ENCODE data around the gene PAOX.

GRCh38 chr10:133343558-133343957 lies 35.5 kb upstream of the PAOX start:
- TF ChIP-seq TEAD4 (IDR thresholded peaks at IDR 0.05), result no peak
- TF ChIP-seq TAF1 (IDR thresholded peaks at IDR 0.05; ENCODE audit: low read depth), result no peak
- no peak for TF ChIP-seq EP300 (IDR thresholded peaks at IDR 0.05; ENCODE audit: borderline replicate concordance)
- no peak for TF ChIP-seq EGR1 (IDR thresholded peaks at IDR 0.05)
- no peak for TF ChIP-seq NFIC (IDR thresholded peaks at IDR 0.05)
- TF ChIP-seq CREB1 (IDR thresholded peaks at IDR 0.05; ENCODE audit: low read depth), result no peak
- TF ChIP-seq, protein P1, sequence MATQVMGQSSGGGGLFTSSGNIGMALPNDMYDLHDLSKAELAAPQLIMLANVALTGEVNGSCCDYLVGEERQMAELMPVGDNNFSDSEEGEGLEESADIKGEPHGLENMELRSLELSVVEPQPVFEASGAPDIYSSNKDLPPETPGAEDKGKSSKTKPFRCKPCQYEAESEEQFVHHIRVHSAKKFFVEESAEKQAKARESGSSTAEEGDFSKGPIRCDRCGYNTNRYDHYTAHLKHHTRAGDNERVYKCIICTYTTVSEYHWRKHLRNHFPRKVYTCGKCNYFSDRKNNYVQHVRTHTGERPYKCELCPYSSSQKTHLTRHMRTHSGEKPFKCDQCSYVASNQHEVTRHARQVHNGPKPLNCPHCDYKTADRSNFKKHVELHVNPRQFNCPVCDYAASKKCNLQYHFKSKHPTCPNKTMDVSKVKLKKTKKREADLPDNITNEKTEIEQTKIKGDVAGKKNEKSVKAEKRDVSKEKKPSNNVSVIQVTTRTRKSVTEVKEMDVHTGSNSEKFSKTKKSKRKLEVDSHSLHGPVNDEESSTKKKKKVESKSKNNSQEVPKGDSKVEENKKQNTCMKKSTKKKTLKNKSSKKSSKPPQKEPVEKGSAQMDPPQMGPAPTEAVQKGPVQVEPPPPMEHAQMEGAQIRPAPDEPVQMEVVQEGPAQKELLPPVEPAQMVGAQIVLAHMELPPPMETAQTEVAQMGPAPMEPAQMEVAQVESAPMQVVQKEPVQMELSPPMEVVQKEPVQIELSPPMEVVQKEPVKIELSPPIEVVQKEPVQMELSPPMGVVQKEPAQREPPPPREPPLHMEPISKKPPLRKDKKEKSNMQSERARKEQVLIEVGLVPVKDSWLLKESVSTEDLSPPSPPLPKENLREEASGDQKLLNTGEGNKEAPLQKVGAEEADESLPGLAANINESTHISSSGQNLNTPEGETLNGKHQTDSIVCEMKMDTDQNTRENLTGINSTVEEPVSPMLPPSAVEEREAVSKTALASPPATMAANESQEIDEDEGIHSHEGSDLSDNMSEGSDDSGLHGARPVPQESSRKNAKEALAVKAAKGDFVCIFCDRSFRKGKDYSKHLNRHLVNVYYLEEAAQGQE (IDR thresholded peaks at IDR 0.05; ENCODE audit: low read depth), result no peak
- TF ChIP-seq TCF12 (IDR thresholded peaks at IDR 0.05; ENCODE audit: low read depth), result no peak
- TF ChIP-seq YY1 (IDR thresholded peaks at IDR 0.05; ENCODE audit: low read depth), result no peak
- TF ChIP-seq, protein P2, sequence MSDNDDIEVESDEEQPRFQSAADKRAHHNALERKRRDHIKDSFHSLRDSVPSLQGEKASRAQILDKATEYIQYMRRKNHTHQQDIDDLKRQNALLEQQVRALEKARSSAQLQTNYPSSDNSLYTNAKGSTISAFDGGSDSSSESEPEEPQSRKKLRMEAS (IDR thresholded peaks at IDR 0.05), result no peak
- TF ChIP-seq RAD21 (IDR thresholded peaks at IDR 0.05; ENCODE audit: low read depth), result no peak
- TF ChIP-seq ZBTB7A (IDR thresholded peaks at IDR 0.05; ENCODE audit: low read depth), result no peak
- no peak for TF ChIP-seq FOXM1 (IDR thresholded peaks at IDR 0.05; ENCODE audit: borderline replicate concordance, low read depth)
- TF ChIP-seq CEBPB (IDR thresholded peaks at IDR 0.05), result no peak

All from Ishikawa (cell line).